HG03575 (cell line): ENCODE data around the gene ZNF462.

Experiments
- ATAC-seq: cut with Tn5 transposase; IDR thresholded peaks from one replicate; pipeline ENCODE4 v1.9.1; 2021; ENCODE audit not compliant: unreplicated experiment, insufficient number of reproducible peaks, low FRiP score; ENCODE audit errors: extremely low read depth

Gene ZNF462

DNA sequence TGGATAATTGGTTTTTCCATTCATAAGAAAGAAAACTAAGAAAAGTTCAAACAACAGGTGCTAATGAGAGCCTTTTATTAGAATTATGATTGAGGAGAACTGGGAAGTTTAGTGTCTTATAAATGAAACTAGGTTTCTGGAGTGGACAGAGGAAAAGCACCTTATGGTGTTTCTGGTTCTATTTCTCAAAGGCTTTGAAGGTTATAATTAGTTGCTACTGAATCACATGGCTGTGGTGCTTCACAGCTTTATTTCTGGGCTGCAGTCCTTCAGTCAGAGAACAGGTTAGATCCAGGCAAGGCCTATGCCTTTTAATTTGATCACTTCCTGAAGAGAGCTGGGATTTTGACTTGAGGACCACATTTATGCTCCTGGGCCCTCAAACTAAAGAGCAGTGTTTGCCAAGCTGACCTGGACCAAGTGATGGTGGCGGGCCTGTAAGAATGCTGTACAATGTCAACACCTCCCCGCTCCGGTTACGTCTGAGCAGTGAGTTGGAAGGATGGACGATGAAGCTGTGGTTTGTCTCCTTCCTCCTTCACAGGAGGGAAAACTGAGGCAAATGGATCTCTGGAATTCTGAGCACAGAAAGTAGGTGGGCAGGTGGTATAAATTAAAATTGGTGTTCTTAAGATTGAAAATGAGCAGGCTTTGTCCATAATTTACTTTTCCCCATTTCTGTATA is 56.0 kb downstream of the ZNF462 start:
- ATAC-seq: no peak

- no peak for ATAC-seq
These were observed 57.1 kb downstream of the ZNF462 start for GRCh38 chr9:106920091-106920490.

- no peak for ATAC-seq
These were observed 57.8 kb downstream of the ZNF462 start for GRCh38 chr9:106920701-106921283.

DNA sequence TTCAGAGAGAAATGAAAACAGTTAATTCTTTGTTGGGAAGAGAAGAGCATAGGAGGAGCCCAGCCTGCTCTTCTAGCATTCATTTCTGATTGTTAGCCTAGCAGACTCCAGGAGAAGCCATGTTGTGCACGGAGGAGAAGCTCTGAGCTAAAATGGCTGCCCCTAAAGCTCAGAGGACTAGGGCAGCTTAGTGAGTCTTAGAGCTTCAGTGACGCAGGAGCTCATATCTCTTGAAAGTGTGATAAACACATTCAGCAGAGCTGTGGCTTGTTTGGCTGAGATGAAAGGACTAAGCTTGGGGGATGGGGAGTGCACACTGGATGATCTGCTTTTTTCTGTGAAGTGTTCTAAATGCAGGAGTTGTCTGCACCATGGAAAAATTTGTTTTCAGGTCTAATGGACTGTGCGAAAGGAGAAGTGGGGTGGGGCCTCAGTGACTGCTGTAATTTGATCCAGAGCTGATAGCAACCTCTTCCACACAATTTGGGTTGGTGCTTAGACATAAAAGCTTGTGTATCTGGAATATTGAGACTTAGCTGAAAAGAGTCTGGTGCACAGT is 58.5 kb downstream of the ZNF462 start:
- ATAC-seq: no peak

DNA sequence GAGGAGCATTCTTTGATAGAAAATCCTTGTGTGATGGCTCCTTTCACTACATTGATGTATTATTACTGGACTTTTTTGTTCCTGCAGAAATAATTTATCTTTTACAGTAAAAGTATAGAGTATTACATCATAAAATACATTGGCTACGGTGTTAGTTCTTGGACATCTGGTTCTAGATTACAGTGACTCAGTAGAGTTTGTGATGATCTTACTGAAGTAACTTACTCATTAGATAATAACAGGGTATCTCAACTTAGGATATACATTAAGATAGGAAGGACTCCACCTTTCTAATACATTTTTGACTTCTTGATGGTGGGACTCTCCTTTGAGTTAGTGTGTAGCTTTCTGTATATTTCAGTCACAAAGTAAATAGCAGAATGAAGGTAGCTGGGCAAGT is 59.1 kb downstream of the ZNF462 start:
- ATAC-seq: no peak

DNA sequence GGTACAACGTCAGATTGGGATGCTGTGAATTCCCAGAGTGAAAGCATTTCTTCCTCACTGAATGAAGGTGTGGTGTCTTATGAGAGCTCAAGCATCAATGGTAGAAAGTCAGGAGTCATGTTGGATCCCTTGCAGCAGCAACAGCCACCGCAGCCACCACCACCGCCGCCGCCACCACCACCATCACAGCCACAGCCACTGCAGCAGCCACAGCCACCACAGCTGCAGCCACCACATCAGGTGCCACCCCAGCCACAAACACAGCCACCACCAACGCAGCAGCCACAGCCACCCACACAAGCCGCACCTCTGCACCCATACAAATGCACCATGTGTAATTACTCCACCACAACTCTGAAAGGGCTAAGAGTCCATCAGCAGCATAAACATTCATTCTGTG is 62.4 kb downstream of the ZNF462 start:
- ATAC-seq: no peak

GRCh38 chr9:106927916-106928315 is 65.0 kb downstream of the ZNF462 start:
- ATAC-seq: no peak

DNA sequence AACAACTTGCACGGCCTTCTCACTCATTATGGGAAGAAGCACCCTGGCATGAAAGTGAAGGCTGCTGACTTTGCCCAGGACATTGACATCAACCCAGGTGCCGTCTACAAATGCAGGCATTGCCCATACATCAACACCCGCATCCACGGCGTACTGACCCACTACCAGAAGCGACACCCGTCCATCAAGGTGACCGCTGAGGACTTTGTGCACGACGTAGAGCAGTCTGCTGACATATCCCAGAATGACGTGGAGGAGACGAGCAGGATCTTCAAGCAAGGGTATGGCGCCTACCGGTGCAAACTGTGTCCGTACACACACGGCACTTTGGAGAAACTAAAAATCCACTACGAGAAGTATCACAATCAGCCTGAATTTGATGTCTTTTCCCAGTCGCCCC is 65.4 kb downstream of the ZNF462 start:
- ATAC-seq: no peak

DNA sequence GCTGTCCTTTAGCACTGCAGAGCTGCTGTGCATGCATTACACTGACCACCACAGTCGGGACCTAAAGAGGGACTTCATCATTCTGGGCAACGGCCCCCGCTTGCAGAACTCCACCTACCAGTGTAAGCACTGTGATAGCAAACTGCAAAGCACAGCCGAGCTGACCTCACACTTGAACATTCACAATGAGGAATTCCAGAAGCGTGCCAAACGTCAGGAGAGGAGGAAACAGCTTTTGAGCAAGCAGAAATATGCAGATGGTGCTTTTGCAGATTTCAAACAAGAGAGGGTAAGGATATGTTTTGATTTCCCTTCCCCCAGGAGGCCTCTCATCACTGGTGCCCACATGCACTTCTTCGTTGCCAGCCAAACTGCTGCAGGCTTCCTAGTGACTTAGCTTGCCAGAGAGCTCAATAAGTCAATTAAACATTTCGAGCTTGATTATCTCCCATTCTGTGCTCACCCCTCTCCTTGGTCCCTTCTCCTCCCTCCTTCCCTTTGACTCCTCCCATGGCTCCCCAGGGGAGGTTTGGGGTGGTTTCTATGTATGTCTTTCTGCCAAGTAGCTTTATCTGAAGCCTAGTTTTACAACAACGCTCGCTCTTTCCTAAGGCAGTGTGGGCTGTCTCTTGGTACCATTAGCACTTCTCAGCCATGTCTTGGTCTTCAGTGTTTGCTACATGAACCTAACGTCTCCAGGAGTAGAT is 66.7 kb downstream of the ZNF462 start:
- ATAC-seq: no peak

GRCh38 chr9:106930477-106930876 is 67.5 kb downstream of the ZNF462 start:
- ATAC-seq: no peak

- ATAC-seq: no peak
These were observed 68.5 kb downstream of the ZNF462 start for GRCh38 chr9:106931466-106931865.

DNA sequence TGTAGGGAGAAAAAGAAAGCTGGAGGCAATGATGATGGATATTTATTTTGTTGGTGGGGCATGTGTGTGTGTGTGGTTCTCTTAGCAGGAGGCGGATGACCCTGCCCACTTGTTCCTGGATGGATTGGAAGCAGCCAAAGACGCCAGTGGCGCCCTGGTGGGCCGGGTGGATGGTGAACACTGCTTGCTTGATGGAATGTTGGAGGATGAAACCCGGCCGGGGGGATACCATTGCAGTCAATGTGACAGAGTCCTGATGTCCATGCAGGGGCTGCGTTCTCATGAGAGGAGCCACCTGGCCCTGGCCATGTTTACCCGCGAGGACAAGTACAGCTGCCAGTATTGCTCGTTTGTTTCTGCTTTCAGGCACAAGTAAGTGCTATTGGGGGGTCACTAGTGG is 69.2 kb downstream of the ZNF462 start:
- no peak for ATAC-seq

GRCh38 chr9:106932675-106933074 is 69.7 kb downstream of the ZNF462 start:
- ATAC-seq: no peak

- ATAC-seq: no peak
These were observed 70.5 kb downstream of the ZNF462 start for GRCh38 chr9:106933470-106933869.

DNA sequence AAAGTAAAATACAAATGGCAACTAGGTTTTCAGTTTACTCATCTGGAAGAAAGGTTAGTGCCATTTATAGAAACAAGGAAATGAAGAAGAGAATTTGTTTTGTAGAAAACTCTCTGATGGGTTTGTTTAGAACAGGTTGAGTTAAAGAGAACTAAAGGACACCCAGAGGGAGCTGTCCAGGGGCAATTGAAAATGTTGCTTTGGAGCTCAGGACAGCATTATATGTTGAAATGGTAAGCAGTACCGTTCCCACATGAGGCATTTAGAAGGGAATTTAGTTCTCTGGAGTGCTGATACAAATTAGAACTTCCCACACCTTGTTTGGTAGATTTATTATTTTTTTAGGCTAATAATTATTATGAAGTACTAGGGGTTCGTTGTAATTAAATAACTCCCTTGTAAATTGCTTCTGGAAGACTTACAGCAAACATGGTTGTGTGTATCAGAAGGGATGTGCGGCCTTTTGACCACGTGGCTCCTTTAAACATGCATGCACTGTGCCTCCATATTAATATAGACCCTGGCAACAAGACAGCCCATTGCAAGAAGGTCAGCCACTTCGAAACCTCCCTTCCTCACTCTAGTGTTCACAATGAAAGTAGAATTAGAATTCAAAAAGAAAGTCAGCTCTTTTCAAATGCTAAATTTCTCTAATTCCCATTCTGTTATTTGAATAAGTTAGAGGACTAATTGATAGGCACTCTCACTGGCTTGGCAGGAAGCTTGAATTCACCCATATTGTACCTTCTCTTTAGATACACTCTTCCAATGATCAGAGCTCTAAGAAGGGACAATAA is 71.7 kb downstream of the ZNF462 start:
- ATAC-seq: no peak

DNA sequence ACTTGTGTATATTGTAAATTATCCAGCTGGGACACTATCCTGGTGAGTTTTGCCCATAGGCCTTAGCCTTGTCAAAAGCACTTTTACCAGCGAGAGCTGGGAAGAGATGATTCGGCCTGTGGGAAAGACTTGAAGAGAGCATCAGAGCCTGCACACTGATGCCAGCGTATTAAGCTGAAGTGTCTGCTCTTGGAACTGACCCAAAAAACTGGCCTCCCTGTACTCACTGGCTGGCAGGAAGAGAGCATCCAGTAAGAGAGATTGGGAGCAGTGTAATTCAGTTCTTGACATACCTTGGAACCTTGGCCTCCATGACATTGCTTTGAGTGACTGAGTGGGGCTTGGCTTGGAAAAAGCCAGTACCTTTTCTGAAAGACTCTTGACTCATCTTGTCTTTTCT is 73.7 kb downstream of the ZNF462 start:
- ATAC-seq: no peak

DNA sequence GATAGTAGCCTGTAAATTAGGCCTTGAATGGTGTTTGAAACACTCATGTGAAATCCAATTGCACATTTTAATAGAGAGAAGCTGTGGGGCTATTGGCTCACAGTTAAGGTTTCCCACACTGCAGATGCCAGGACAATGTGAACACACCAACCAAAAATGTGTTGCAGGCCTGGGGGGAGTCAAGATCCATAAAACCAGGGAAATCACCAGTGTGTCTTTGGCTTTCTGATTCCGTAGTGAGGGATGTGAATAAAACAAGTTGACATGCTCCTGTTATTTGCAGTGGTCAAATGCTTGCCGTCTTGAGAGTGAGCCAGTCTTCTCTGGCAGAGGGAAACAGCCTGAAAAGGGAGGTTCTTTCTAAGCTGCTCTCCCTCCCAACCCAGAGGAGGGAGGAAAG is 79.0 kb downstream of the ZNF462 start:
- no peak for ATAC-seq

DNA sequence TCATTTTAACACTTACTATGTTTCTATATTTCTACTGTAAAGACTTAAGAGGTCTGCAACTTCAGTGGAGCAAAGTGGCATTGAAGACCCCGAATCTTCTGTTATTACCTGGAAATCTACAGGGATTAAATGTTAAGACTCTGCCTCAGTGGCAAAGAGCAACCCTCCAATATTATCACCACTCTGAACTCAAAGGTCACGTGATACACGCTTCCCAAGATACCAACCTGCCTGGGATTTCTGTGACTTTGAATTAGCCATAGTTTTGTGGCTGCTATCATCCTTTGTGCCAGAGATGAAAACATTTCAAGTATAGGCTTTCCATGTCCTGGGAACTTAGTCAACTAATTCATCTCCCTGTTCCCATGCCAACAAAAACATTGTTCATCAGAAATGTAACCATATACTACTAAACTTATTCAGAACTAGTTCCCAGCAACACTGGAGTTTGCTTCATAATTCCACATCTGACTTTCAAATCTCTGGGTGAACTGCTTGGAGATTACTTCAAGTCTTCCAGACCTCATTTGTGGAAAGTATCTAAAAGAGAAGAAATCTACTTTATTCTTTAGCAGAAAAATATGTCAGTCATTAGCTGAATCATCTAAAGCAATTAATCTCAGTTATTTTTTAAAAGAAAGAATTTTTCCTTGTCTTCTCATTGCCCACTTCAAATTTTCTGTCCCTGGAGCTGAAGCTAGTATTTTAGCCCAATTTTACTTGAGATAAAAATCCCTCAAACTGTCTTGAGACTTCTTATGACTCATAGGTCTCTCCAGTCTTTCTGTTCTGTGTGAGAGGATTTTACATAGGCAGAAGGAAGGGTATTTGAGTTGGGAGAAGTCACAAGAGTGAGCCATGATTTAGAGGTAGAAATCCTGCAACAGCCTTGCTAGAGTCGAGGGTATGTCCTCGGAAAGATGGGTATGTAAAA is 83.0 kb downstream of the ZNF462 start:
- no peak for ATAC-seq
